ACHN (cell line): ENCODE results near the gene LRIF1.
"Not testable (repeated sequence)": the region's sequence is repeated elsewhere in the genome, so short reads cannot be mapped to it uniquely, and the experiment has no call there.

Experiments used
- DNase-seq: peaks from one replicate; pipeline ENCODE4 v3.0.0-alpha.2; 2015
- in situ Hi-C: cut with HindIII; loops from 2 replicates; pipeline ENCODE4 v1.10.0; 2017; ENCODE audit warnings: low sequenced_read_pairs, low pct_ligation_motif_present, low pct_unique_long_range_greater_than_20kb

The LRIF1 gene

GRCh38 chr1:110953031-110953430, 10.7 kb downstream of the LRIF1 start:
- DNase-seq = no peak
- in situ Hi-C loops = no loop called here

- in situ Hi-C loops = no loop called here
- DNase-seq = no peak
Measured at GRCh38 chr1:110952031-110952430, 11.7 kb downstream of the LRIF1 start.

- no peak for DNase-seq
- in situ Hi-C loops = no loop called here
Measured at GRCh38 chr1:110951161-110951560, 12.6 kb downstream of the LRIF1 start.

GRCh38 chr1:110948038-110948810, 15.5 kb downstream of the LRIF1 start:
- in situ Hi-C loops = no loop called here
- DNase-seq = peak; percentile 35

- in situ Hi-C loops = no loop called here
Measured at GRCh38 chr1:110945626-110946025, 18.1 kb downstream of the LRIF1 start.

GRCh38 chr1:110944806-110945205, 18.9 kb downstream of the LRIF1 start:
- in situ Hi-C loops = no loop called here
- DNase-seq = no peak

More at GRCh38 chr1:110945626-110946025, 18.1 kb downstream of the LRIF1 start:
- no peak for DNase-seq

GRCh38 chr1:110936567-110936966, 27.2 kb downstream of the LRIF1 start:
- in situ Hi-C loops = no loop called here
- DNase-seq = no peak

- DNase-seq, in situ Hi-C loops: not testable (repeated sequence)
Measured at GRCh38 chr1:110931097-110931496, 32.6 kb downstream of the LRIF1 start.

- in situ Hi-C loops = no loop called here
- no peak for DNase-seq
Measured at GRCh38 chr1:110928904-110929303, 34.8 kb downstream of the LRIF1 start.

GRCh38 chr1:110928191-110928590, 35.5 kb downstream of the LRIF1 start:
- no peak for DNase-seq
- in situ Hi-C loops = no loop called here

GRCh38 chr1:110927484-110928075, 36.1 kb downstream of the LRIF1 start:
- in situ Hi-C loops = no loop called here
- DNase-seq = peak; percentile 34

- in situ Hi-C loops = no loop called here
- no peak for DNase-seq
Measured at GRCh38 chr1:110921953-110922352, 41.8 kb downstream of the LRIF1 start.

GRCh38 chr1:110918016-110918415, 45.7 kb downstream of the LRIF1 start:
- no peak for DNase-seq
- in situ Hi-C loops = no loop called here

GRCh38 chr1:110916669-110917306, 46.9 kb downstream of the LRIF1 start:
- in situ Hi-C loops = no loop called here
- DNase-seq = peak; percentile 24

GRCh38 chr1:110916274-110916668, 47.5 kb downstream of the LRIF1 start:
- in situ Hi-C loops = no loop called here
- no peak for DNase-seq

- DNase-seq = no peak
- in situ Hi-C loops = no loop called here
Measured at GRCh38 chr1:110915804-110916203, 47.9 kb downstream of the LRIF1 start.

- no peak for DNase-seq
- in situ Hi-C loops = no loop called here
Measured at GRCh38 chr1:110914676-110915075, 49.0 kb downstream of the LRIF1 start.

GRCh38 chr1:110912784-110913183, 50.9 kb downstream of the LRIF1 start:
- in situ Hi-C loops = no loop called here
- no peak for DNase-seq

GRCh38 chr1:110903853-110904500, 59.7 kb downstream of the LRIF1 start:
- in situ Hi-C loops = no loop called here
- no peak for DNase-seq
